Thyroid gland (tissue), 4 donors: ENCODE data around the gene PAIP2.

Experiments
- POLR2A ChIP-seq, 2 donors: fragments of 450-650 bp; IDR thresholded peaks; one replicate each; pipeline ENCODE4 v1.6.1; 2017; ENCODE audit warnings: antibody characterized with exemption in 2 of 2, mild to moderate bottlenecking in 2 of 2, moderate library complexity in 1 of 2
- TF ChIP-seq, protein P1 (sequence below), 6 experiments: fragments of 200-600 bp in 3 of 6; fragments of 450-650 bp in 3 of 6; sonication (generic) in 3 of 6; IDR thresholded peaks; one replicate each; pipeline ENCODE4 v1.5.1; 2016 to 2019; ENCODE audit warnings: antibody characterized with exemption in 6 of 6, mild to moderate bottlenecking in 2 of 6, inconsistent platforms in 1 of 6, moderate library complexity in 1 of 6

DNA sequence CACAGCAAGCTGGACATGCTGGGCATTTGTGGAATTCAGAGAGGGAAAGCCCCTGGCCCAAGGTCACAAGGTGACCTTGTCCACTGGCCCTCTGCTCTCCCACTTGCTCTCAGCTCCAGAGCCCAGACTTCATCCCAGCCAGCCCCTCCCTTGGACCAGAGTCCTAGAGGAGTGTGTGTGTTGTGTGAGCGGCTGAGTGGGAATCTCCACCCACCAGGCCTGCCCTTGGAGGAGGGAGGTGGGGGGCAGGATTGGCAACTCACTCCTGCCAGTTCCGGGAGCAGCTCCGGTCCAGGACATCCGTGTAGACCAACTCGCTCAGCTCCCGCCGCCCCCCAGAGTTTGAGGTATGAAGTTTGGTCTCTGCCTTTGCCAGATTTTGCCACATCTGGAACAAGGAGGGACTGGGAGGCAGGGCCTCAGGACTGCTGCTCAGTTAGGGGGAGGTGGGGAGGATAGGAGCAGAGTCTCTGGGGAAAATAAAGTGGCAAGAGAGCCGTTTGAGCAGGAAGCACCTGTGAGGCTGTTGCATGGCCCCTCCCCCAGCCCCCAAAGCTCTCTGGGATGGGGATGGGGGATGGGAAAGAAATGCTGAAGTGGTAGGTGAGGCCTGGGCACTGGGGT, 46.7 kb downstream of the PAIP2 start:
- TF ChIP-seq, protein P1, sequence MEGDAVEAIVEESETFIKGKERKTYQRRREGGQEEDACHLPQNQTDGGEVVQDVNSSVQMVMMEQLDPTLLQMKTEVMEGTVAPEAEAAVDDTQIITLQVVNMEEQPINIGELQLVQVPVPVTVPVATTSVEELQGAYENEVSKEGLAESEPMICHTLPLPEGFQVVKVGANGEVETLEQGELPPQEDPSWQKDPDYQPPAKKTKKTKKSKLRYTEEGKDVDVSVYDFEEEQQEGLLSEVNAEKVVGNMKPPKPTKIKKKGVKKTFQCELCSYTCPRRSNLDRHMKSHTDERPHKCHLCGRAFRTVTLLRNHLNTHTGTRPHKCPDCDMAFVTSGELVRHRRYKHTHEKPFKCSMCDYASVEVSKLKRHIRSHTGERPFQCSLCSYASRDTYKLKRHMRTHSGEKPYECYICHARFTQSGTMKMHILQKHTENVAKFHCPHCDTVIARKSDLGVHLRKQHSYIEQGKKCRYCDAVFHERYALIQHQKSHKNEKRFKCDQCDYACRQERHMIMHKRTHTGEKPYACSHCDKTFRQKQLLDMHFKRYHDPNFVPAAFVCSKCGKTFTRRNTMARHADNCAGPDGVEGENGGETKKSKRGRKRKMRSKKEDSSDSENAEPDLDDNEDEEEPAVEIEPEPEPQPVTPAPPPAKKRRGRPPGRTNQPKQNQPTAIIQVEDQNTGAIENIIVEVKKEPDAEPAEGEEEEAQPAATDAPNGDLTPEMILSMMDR (IDR thresholded peaks at IDR 0.05) = no peak
- no peak for TF ChIP-seq POLR2A (IDR thresholded peaks at IDR 0.05)
